ENCODE measurements around the gene PHEX.

PHEX gene

DNA sequence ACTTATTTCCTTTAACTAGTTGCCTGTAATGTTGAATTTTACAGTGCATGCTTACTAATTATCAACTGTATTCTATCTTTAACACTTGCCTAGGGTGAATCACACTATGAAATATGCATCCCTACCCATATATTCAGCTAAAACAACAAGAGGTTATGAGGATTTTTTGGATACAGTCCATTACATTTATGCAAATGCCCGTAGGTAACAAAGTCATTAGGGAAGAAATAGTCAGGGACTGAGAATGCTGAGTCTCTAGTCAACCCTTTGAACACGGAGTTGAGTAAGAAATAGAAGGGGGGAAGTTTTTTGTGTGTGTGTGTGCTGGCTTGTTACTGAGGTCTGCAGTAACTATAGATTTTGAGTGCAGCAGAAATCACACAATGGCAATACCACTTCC is 214.5 kb downstream of the PHEX start:
- TF ChIP-seq, protein P1, sequence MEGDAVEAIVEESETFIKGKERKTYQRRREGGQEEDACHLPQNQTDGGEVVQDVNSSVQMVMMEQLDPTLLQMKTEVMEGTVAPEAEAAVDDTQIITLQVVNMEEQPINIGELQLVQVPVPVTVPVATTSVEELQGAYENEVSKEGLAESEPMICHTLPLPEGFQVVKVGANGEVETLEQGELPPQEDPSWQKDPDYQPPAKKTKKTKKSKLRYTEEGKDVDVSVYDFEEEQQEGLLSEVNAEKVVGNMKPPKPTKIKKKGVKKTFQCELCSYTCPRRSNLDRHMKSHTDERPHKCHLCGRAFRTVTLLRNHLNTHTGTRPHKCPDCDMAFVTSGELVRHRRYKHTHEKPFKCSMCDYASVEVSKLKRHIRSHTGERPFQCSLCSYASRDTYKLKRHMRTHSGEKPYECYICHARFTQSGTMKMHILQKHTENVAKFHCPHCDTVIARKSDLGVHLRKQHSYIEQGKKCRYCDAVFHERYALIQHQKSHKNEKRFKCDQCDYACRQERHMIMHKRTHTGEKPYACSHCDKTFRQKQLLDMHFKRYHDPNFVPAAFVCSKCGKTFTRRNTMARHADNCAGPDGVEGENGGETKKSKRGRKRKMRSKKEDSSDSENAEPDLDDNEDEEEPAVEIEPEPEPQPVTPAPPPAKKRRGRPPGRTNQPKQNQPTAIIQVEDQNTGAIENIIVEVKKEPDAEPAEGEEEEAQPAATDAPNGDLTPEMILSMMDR (IDR thresholded peaks at IDR 0.05; ENCODE audit: extremely low read depth, missing control alignments): no peak
- no peak for DNase-seq (ENCODE audit: low spot score)

DNA sequence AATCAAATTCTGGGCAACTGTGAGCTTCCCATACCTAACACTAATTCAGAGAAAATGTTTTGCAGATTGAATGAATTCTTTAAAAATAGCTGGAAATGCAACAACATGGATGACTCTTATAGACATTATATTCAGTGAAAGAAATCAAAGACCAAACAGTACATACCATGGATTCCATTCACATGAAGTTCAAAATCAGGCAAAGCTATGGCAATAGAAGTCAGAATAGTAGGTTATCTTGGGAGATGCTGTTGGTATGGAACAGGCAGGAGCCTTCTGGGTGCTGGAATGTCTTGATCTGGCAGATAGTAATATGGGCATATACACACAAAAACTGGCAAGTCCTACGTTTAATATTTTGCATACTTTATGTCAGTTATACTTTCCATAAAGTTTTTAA is 215.0 kb downstream of the PHEX start:
- no peak for DNase-seq (ENCODE audit: low spot score)
- TF ChIP-seq, protein P1 (IDR thresholded peaks at IDR 0.05; ENCODE audit: extremely low read depth, missing control alignments): no peak

DNA sequence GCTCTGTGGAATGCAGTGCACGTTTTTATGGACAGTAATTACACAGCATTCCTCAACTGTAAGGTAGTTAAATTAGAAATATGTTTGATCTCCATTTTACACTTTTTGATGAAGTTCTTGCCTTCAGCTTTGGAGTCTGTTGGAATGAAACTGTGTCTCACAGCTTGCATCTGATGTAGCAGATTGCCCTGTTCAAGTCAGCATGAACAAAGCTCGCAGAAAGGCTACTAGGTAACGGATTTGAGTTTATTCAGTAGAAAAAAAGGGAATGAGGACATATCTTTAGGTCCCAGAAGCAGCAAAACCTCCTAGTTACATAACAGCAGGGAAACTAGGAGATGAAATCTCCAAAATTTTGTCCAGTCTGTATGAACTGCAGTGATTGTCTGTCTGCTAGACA is 216.3 kb downstream of the PHEX start:
- DNase-seq (ENCODE audit: low spot score): no peak
- TF ChIP-seq, protein P1 (IDR thresholded peaks at IDR 0.05; ENCODE audit: extremely low read depth, missing control alignments): no peak

DNA sequence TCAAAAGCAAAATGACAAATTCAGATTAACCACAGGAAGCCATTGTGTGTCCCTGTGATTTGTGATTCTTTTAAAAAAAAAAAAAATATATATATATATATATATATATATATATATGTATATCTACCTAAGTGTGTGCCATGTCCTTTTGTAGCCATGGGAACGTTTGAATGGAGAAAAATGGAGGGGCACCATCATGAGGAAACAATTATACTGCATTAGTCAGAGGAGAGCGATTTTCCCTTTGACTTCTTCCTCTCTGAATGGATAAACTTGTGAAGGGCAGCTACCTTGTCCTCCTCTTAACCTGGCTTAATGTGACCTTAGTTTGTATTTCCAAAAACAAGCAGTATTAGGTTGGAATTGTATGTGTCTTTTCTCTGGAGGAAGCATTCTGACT is 217.2 kb downstream of the PHEX start:
- TF ChIP-seq, protein P1 (IDR thresholded peaks at IDR 0.05; ENCODE audit: extremely low read depth, missing control alignments): no peak

DNA sequence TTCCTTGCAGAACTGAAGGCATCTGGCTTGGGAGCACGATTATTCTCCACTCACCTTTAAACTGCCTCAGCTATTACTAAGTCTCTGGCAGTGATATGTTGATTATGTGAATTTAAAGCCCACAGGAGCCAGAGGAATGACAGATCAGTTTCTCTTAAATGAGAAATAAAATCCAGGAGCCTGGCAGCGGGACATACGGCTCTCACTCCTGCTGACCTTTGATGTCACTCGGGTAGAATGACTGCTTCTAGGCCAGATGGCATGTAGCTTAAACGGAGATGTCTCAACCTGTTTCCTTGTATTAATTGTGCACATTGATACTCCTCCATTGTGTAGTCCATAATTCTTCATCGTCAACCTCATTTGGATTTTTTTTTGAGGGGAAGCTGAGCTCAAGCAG is 236.6 kb downstream of the PHEX start:
- DNase-seq (ENCODE audit: low spot score): no peak
- TF ChIP-seq, protein P1 (IDR thresholded peaks at IDR 0.05; ENCODE audit: extremely low read depth, missing control alignments): no peak

More for the DNA sequence above, 217.2 kb downstream of the PHEX start:
- DNase-seq (ENCODE audit: low spot score): no peak

DNA sequence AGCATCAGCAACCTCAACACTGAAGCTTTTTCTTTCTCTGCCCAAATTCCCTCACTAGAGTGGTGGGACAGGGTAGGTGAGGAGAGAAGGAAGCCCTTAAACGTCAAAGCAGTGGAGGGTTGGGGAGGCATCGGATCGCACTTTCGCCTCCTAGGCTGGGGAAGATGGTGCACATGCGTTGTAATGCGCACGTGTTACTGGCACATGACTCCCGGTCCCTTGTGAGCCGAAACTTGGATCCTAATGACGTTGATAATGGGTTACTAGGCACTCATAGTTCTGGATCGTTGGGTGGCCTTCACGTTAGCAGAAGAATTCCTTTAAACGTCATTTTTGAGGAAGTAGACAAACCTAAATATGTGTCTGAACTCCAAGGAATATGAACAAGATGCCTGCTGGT is 240.5 kb downstream of the PHEX start, which contains the start of gene CBLL2:
Gene CBLL2 (plus strand): TSS at position 301 of the 400 bp plus-strand sequence. CDS start 79 bp downstream, at position 380.
- TF ChIP-seq, protein P1 (IDR thresholded peaks at IDR 0.05; ENCODE audit: extremely low read depth, missing control alignments): no peak
- DNase-seq (ENCODE audit: low spot score): no peak

DNA sequence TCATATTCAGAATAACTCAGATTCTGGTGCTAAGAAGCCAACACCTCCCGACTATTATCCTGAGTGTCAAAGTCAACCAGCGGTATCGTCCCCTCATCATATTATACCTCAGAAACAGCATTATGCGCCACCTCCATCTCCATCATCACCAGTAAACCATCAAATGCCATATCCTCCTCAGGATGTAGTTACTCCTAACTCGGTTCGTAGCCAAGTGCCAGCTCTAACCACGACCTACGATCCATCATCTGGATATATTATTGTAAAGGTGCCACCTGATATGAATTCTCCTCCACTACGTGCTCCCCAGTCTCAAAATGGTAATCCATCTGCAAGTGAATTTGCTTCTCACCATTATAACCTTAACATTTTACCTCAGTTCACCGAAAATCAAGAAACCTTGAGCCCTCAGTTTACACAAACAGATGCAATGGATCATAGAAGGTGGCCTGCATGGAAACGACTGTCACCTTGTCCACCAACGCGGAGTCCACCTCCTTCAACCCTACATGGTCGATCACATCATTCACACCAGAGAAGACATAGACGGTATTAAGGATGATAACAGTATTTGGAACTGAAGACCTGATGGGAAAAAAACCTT is 241.7 kb downstream of the PHEX start:
- TF ChIP-seq, protein P1 (IDR thresholded peaks at IDR 0.05; ENCODE audit: extremely low read depth, missing control alignments): no peak
- no peak for DNase-seq (ENCODE audit: low spot score)

Data from GM20000 (cell line).